Fibroblast of lung (primary cell): Measurements from ENCODE around the gene SH2D3C. TPM values are rescaled to one million over a fixed set of nuclear protein-coding genes. Genes with fewer than 3 reads are reported as not detected.

ENCODE experiments used
- DNase-seq, 2 donors: peaks; one replicate each; pipeline versions ENCODE4 v3.0.0 to v3.0.0-alpha.2; 2010; ENCODE audit warnings: low read depth in 2 of 2
- H2AFZ ChIP-seq: 2 replicates; pipeline ENCODE4 v1.5.1; 2012; ENCODE audit warnings: low read length, control low read depth, inconsistent platforms
- H3K27ac ChIP-seq: 2 replicates; pipeline ENCODE4 v1.5.1; 2011; ENCODE audit warnings: low read length, control low read depth; ENCODE audit not compliant: insufficient read depth
- H3K27me3 ChIP-seq: 2 replicates; pipeline ENCODE4 v1.5.1; 2011; ENCODE audit warnings: mild to moderate bottlenecking, low read length; ENCODE audit not compliant: control insufficient read depth, insufficient read depth
- H3K36me3 ChIP-seq: 2 replicates; pipeline ENCODE4 v1.5.1; 2011; ENCODE audit warnings: low read length; ENCODE audit not compliant: control insufficient read depth, insufficient read depth
- H3K4me1 ChIP-seq: 2 replicates; pipeline ENCODE4 v1.5.1; 2011; ENCODE audit warnings: low read length; ENCODE audit not compliant: control insufficient read depth, insufficient read depth; ENCODE audit errors: extremely low read depth
- H3K4me2 ChIP-seq: 2 replicates; pipeline ENCODE4 v1.5.1; 2011; ENCODE audit warnings: low read length, control low read depth; ENCODE audit not compliant: insufficient read depth; ENCODE audit errors: extremely low read depth
- H3K4me3 ChIP-seq, 4 experiments: fragments of 200-600 bp in 1 of 4; sonication (generic) in 1 of 4; replicated peaks in 1 of 4; 2 replicates each; pipeline ENCODE4 v1.5.1; 2011 to 2016; ENCODE audit warnings: low read length in 4 of 4, low read depth in 3 of 4, mild to moderate bottlenecking in 3 of 4, control low read depth in 2 of 4, inconsistent platforms in 1 of 4, mixed read lengths in 1 of 4; ENCODE audit not compliant: insufficient read depth in 1 of 4; ENCODE audit errors: control extremely low read depth in 1 of 4
- H3K79me2 ChIP-seq: 2 replicates; pipeline ENCODE4 v1.5.1; 2012; ENCODE audit warnings: mild to moderate bottlenecking, low read length, inconsistent platforms; ENCODE audit not compliant: control insufficient read depth, insufficient read depth
- H3K9ac ChIP-seq: 2 replicates; pipeline ENCODE4 v1.5.1; 2011; ENCODE audit warnings: mild to moderate bottlenecking, low read length, control low read depth; ENCODE audit not compliant: insufficient read depth
- H3K9me3 ChIP-seq: 2 replicates; pipeline ENCODE4 v1.5.1; 2012; ENCODE audit warnings: low read depth, low read length; ENCODE audit not compliant: control insufficient read depth, insufficient read depth
- H4K20me1 ChIP-seq: 2 replicates; pipeline ENCODE4 v1.5.1; 2011; ENCODE audit warnings: low read length; ENCODE audit not compliant: control insufficient read depth, insufficient read depth; ENCODE audit errors: extremely low read depth
- CTCF ChIP-seq, 2 donors: IDR thresholded peaks in 1 of 2; conservative IDR thresholded peaks in 1 of 2; 1 replicate in 1 of 2; 2 replicates in 1 of 2; pipeline ENCODE4 v1.5.1; 2011 to 2012; ENCODE audit warnings: low read length in 2 of 2, control low read depth in 1 of 2, inconsistent platforms in 1 of 2, low read depth in 1 of 2, mild to moderate bottlenecking in 1 of 2
- EZH2 ChIP-seq: IDR thresholded peaks from 2 replicates; pipeline ENCODE4 v1.5.1; 2012; ENCODE audit warnings: low read length, control low read depth, mild to moderate bottlenecking; ENCODE audit errors: missing control alignments
- polyA plus RNA-seq, 2 donors: library from polyadenylated mRNA; depleted of rRNA in 1 of 2; stranded (reverse) in 1 of 2; unstranded in 1 of 2; fragments of >200 nt; gene quantifications; 2 replicates each; pipeline ENCODE4 v1.2.1, GENCODE V29; 2011 to 2012; ENCODE audit warnings: missing spikeins in 1 of 2
- total RNA-seq: library from RNA; depleted of rRNA; stranded (reverse); fragments of >200 nt; gene quantifications from 2 replicates; pipeline ENCODE4 v1.2.1, GENCODE V29; 2014

Gene SH2D3C
- total and polyA plus RNA-seq, 2 donors (not counting 1 experiment from before 2014, with no cell fraction given), result 1.2 TPM; not detected in 1

GRCh38 chr9:127786773-127787104 is 8.3 kb upstream of the SH2D3C start:
- peak overlapping the region; percentile 94 for H3K9ac ChIP-seq
- DNase-seq, result peak in 1 of 2 donors; percentile 39
- no peak overlapping the region for H2AFZ ChIP-seq
- peak overlapping the region; percentile 75 to 99 (median 91) for H3K4me3 ChIP-seq
- H4K20me1 ChIP-seq, result no peaks in the 10 kb centered on the region
- peak overlapping the region; percentile 89 for H3K4me2 ChIP-seq
- peaks cover 42% of the 10 kb centered on the region for H3K79me2 ChIP-seq
- TF ChIP-seq EZH2 (no peak), CTCF (conservative IDR thresholded peaks at IDR 0.05 in 1 of 2, IDR thresholded peaks at IDR 0.05 in 1 of 2; ENCODE audit: low read depth in 1 of 2, low read length in 2 of 2) (peak; percentile 53)
- H3K36me3 ChIP-seq, result peaks cover 32% of the 10 kb centered on the region
- H3K4me1 ChIP-seq, result peaks cover 8% of the 10 kb centered on the region
- no peaks in the 10 kb centered on the region for H3K9me3 ChIP-seq
- no peaks in the 10 kb centered on the region for H3K27me3 ChIP-seq
- peak overlapping the region; percentile 91 for H3K27ac ChIP-seq

GRCh38 chr9:127785933-127786772 is 7.7 kb upstream of the SH2D3C start, which contains the start of gene CDK9:
Gene CDK9, plus strand, starts transcription at chr9:127786034. Its CDS starts 115 bp downstream, at chr9:127786149.
- H3K27ac ChIP-seq, result peak within 1 kb of the TSS; percentile 91
- no peaks in the 10 kb centered on the region for H3K27me3 ChIP-seq
- H3K4me1 ChIP-seq, result peaks cover 8% of the 10 kb centered on the region
- H3K9ac ChIP-seq, result peak within 1 kb of the TSS; percentile 94
- DNase-seq, result peak; percentile 85 to 89
- H4K20me1 ChIP-seq, result no peaks in the 10 kb centered on the region
- TF ChIP-seq EZH2 (no peak), CTCF (conservative IDR thresholded peaks at IDR 0.05 in 1 of 2, IDR thresholded peaks at IDR 0.05 in 1 of 2; ENCODE audit: low read depth in 1 of 2, low read length in 2 of 2) (no peak)
- peaks cover 29% of the 10 kb centered on the region for H3K36me3 ChIP-seq
- H3K79me2 ChIP-seq, result peaks cover 42% of the 10 kb centered on the region
- H2AFZ ChIP-seq, result peak within 1 kb of the TSS; percentile 68
- H3K4me3 ChIP-seq, result peak within 1 kb of the TSS; percentile 75 to 99 (median 91)
- no peaks in the 10 kb centered on the region for H3K9me3 ChIP-seq
- peak within 1 kb of the TSS; percentile 89 for H3K4me2 ChIP-seq

- H4K20me1 ChIP-seq, result no peaks in the 10 kb centered on the region
- DNase-seq, result peak; percentile 67 to 75
- H3K4me2 ChIP-seq, result peak overlapping the region; percentile 62
- H3K4me1 ChIP-seq, result peaks cover 8% of the 10 kb centered on the region
- H3K9ac ChIP-seq, result peak overlapping the region; percentile 68
- peaks cover 26% of the 10 kb centered on the region for H3K36me3 ChIP-seq
- peaks cover 40% of the 10 kb centered on the region for H3K79me2 ChIP-seq
- H2AFZ ChIP-seq, result peak overlapping the region; percentile 68
- H3K4me3 ChIP-seq, result peak overlapping the region; percentile 29 to 96 (median 62)
- no peaks in the 10 kb centered on the region for H3K27me3 ChIP-seq
- TF ChIP-seq CTCF (conservative IDR thresholded peaks at IDR 0.05 in 1 of 2, IDR thresholded peaks at IDR 0.05 in 1 of 2; ENCODE audit: low read depth in 1 of 2, low read length in 2 of 2) (peak; percentile 53 to 56), EZH2 (no peak)
- peak overlapping the region; percentile 68 for H3K27ac ChIP-seq
- no peaks in the 10 kb centered on the region for H3K9me3 ChIP-seq
These were observed 6.8 kb upstream of the SH2D3C start for GRCh38 chr9:127785023-127785932.
